Measurements from ENCODE around the gene MARS2.
"Not testable (repeated sequence)": the region's sequence is repeated elsewhere in the genome, so short reads cannot be mapped to it uniquely, and the experiment has no call there.

MARS2 gene

DNA sequence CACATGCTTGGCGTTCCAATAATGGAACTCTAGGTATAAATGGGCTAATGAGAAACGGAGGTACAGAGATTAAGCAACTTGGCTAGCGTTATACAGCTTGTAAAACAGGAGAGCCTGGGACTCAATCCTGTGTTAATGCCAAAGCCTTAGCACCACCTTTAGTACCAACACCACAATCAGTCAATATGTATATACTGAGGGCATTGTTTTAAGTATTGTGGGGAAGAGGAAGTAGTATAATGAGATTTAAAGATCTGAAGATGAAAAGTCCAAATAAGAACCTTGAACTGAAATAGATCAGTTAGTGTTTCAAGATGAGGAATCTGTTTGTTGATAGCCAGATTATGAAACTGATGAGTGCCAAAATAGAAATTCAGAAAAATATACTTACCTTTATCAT lies 8.1 kb downstream of the MARS2 start:
- CTCF ChIA-PET: interaction anchor here (0.6 kb wide), 1 partner anchor 294 kb away, joined by 3 read pairs; no protein-coding TSS in a partner anchor
- no peaks in the 10 kb centered on the region for H3K27me3 Mint-ChIP-seq
- H3K36me3 Mint-ChIP-seq: peaks cover 24% of the 10 kb centered on the region
- no peaks in the 10 kb centered on the region for H3K9me3 Mint-ChIP-seq
- H3K4me3 Mint-ChIP-seq: no peak overlapping the region
- no peak overlapping the region for H3K27ac Mint-ChIP-seq
- H3K4me1 Mint-ChIP-seq: peaks cover 28% of the 10 kb centered on the region
- no peak for DNase-seq

DNA sequence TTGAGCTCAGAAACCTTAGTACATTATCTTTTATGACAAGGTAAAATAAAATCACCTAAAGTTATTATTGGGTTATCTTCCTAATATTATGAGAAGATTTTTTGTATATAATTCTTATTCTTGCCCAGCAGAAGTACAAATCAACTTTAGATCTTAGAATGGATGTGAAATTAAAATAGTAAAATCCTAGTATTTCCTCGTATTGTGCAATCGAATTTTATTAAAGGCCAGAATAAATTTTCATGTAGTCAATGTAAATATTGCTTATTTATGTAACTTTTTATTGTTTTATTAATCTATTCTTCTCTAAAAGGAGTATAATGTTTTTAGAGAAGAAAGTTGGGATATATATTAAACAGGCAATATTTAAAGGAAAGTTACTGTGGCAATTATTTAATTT lies 12.7 kb downstream of the MARS2 start:
- no peak overlapping the region for H3K27ac Mint-ChIP-seq
- no peak overlapping the region for H3K4me3 Mint-ChIP-seq
- H3K9me3 Mint-ChIP-seq: no peaks in the 10 kb centered on the region
- CTCF ChIA-PET: no interaction called here
- H3K27me3 Mint-ChIP-seq: no peaks in the 10 kb centered on the region
- DNase-seq: no peak
- H3K36me3 Mint-ChIP-seq: peaks cover under 1% of the 10 kb centered on the region
- peaks cover 2% of the 10 kb centered on the region for H3K4me1 Mint-ChIP-seq

DNA sequence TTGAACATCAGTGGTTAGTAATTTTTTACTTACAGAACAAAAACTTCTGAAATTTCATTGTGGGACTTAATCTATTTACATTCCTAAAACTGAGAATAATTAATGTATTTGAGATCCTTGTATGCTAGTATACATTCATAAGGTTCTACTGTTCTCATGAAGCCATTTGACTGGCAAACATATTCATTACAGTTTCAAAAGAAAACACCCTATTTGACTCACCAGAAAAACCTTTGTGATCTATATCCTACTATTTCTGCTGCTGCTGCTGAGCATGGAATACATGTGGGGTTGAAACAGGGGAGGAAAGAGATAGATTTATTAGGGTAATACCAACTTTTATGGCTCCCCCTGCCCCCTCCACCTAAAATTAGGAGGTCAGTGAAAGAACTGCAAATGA lies 21.8 kb downstream of the MARS2 start:
- Mint-ChIP-seq H3K4me1 (no peaks in the 10 kb centered on the region), H3K27ac (no peak overlapping the region), H3K27me3 (no peaks in the 10 kb centered on the region), H3K9me3 (peaks cover 3% of the 10 kb centered on the region), H3K4me3 (no peak overlapping the region), H3K36me3 (peaks cover 2% of the 10 kb centered on the region)
- CTCF ChIA-PET: no interaction called here
- DNase-seq: no peak

DNA sequence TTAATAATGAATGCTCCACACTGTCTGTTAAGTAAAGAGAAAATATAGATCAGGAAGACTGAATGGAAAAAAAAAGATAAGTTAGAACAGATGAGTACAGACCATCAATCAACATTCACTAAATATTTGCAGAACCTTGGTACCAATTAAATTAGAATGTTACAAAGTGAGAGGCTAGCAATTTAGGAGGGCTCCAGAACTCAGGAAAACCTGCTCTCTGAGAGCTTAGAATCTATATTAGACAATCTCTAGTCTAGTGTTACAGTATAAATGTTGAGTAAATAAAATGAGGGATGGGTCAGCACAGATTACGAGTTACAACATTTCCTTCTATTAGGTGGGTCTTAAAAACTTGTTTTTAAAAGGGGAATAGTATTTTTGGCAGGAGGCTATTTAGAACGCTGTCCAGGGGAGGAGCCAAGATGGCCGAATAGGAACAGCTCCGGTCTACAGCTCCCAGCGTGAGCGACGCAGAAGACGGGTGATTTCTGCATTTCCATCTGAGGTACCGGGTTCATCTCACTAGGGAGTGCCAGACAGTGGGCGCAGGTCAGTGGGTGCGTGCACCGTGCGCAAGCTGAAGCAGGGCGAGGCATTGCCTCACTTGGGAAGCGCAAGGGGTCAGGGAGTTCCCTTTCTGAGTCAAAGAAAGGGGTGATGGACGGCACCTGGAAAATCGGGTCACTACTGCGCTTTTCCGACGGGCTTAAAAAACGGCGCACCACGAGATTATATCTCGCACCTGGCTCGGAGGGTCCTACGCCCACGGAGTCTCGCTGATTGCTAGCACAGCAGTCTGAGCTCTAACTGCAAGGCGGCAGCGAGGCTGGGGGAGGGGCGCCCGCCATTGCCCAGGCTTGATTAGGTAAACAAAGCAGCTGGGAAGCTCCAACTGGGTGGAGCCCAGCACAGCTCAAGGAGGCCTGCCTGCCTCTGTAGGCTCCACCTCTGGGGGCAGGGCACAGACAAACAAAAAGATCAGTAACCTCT lies 23.7 kb downstream of the MARS2 start:
- H3K36me3 Mint-ChIP-seq, DNase-seq, H3K27me3 Mint-ChIP-seq, CTCF ChIA-PET, H3K4me1 Mint-ChIP-seq, H3K27ac Mint-ChIP-seq, H3K9me3 Mint-ChIP-seq, H3K4me3 Mint-ChIP-seq: not testable (repeated sequence)

DNA sequence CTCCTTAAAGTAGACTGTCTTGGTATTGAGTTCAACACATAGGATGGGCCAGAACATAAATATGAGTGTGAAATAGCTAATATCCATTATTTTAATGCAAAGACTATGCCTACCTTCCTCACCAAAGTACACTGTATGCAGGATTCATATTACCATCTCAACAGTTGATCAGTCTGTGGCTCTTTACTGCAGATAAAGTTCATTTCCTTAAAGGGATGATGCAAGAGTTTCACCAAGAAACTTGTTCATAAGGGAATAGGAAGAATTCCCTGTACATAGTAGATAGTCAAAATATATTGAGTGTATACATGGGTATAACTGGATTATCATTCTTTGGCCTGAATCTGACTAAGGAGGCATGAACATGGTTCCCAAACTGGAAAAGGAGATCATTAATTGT lies 35.0 kb downstream of the MARS2 start:
- no peaks in the 10 kb centered on the region for H3K27me3 Mint-ChIP-seq
- CTCF ChIA-PET: no interaction called here
- DNase-seq: no peak

More for the DNA sequence above, 35.0 kb downstream of the MARS2 start:
- H3K9me3 Mint-ChIP-seq: no peaks in the 10 kb centered on the region
- H3K4me1 Mint-ChIP-seq: no peaks in the 10 kb centered on the region
- no peak overlapping the region for H3K27ac Mint-ChIP-seq
- no peaks in the 10 kb centered on the region for H3K36me3 Mint-ChIP-seq
- H3K4me3 Mint-ChIP-seq: no peak overlapping the region

Data from activated naive CD4-positive, alpha-beta T cell treated with anti-CD3 and anti-CD28 coated beads, Interleukin-2, amount 10 ng/mL, durations not matched to agents 7 days and 5 days (primary cell).